Spleen (tissue), 13 donors: ENCODE measurements around the gene ERH. TPM values are rescaled to one million over a fixed set of nuclear protein-coding genes. Genes with fewer than 3 reads are reported as not detected.

ENCODE experiments used
- DNase-seq: peaks from one replicate; pipeline ENCODE4 v3.0.0-alpha.2; 2020
- H3K27ac ChIP-seq, 8 donors: fragments of 200-600 bp; sonication (generic) in 7 of 8; 1 replicate in 4 of 8; 2 replicates in 4 of 8; pipeline versions ENCODE4 v1.5.0 to v1.8.0; 2016 to 2021; ENCODE audit warnings: inconsistent platforms in 4 of 8, mild to moderate bottlenecking in 4 of 8, moderate library complexity in 1 of 8
- H3K27me3 ChIP-seq, 7 donors: fragments of 200-600 bp; sonication (generic) in 6 of 7; replicated peaks in 1 of 7; 1 replicate in 4 of 7; 2 replicates in 3 of 7; pipeline versions ENCODE4 v1.5.0 to v1.8.0; 2016 to 2021; ENCODE audit warnings: inconsistent platforms in 3 of 7, mild to moderate bottlenecking in 1 of 7
- H3K36me3 ChIP-seq, 6 donors: fragments of 200-600 bp; sonication (generic) in 5 of 6; 1 replicate in 4 of 6; 2 replicates in 2 of 6; pipeline versions ENCODE4 v1.5.0 to v1.8.0; 2016 to 2021; ENCODE audit warnings: inconsistent platforms in 2 of 6
- H3K4me1 ChIP-seq, 6 donors: fragments of 200-600 bp; sonication (generic) in 5 of 6; 1 replicate in 3 of 6; 2 replicates in 3 of 6; pipeline versions ENCODE4 v1.5.0 to v1.8.0; 2016 to 2021; ENCODE audit warnings: inconsistent platforms in 3 of 6
- H3K4me3 ChIP-seq, 8 donors: fragments of 200-600 bp; sonication (generic) in 7 of 8; 1 replicate in 4 of 8; 2 replicates in 4 of 8; pipeline versions ENCODE4 v1.5.0 to v1.8.0; 2016 to 2021; ENCODE audit warnings: inconsistent platforms in 4 of 8, mild to moderate bottlenecking in 4 of 8, moderate library complexity in 2 of 8
- H3K9me3 ChIP-seq, 8 donors: fragments of 200-600 bp; sonication (generic) in 7 of 8; 1 replicate in 4 of 8; 2 replicates in 4 of 8; pipeline versions ENCODE4 v1.5.0 to v1.8.0; 2016 to 2021; ENCODE audit warnings: inconsistent platforms in 4 of 8
- POLR2A ChIP-seq, 3 donors: fragments of 450-650 bp; IDR thresholded peaks; one replicate each; pipeline ENCODE4 v1.5.1; 2017; ENCODE audit warnings: antibody characterized with exemption in 3 of 3, mild to moderate bottlenecking in 1 of 3
- POLR2AphosphoS5 ChIP-seq, 3 donors: sonication (generic); formaldehyde crosslinking; IDR thresholded peaks; one replicate each; pipeline ENCODE4 v1.5.1; 2017; ENCODE audit warnings: antibody characterized with exemption in 3 of 3
- WGBS, 5 donors: extraction: QIAGEN DNeasy Blood & Tissue Kit in 3 of 5; methylation state at CpG; one replicate each; pipeline versions ENCODE4 v1.1.5 to v1.1.7; 2013 to 2018; 5-methylcytosine and 5-hydroxymethylcytosine counted together
- intact Hi-C: fragments of 100-400 bp; cut with DNase I; formaldehyde crosslinking; loops from one replicate; pipeline ENCODE4 v1.15.0; 2023; ENCODE audit warnings: low total_unique reads
- long read RNA-seq, 2 donors: transcript quantifications; one replicate each; lab custom pipeline, GENCODE V29; 2026
- polyA plus RNA-seq, 3 donors: library from polyadenylated mRNA; stranded (reverse); fragments of 200-250 nt; gene quantifications; one replicate each; pipeline ENCODE4 v1.2.1, GENCODE V29; 2013
- total RNA-seq, 7 donors: library from RNA; depleted of rRNA in 3 of 7; stranded (reverse); fragments of >200 nt in 3 of 7; fragmentation: NEBNext Ultra II Directional in 4 of 7; extraction: Animal tissue kit (Norgen Biotek cat#: 25700) in 4 of 7; gene quantifications; one replicate each; pipeline versions ENCODE4 v1.1.0 to v1.2.1, GENCODE V29; 2016 to 2021
- TF ChIP-seq, protein P1 (sequence below), 11 experiments: fragments of 200-600 bp in 7 of 11; fragments of 450-650 bp in 4 of 11; sonication (generic) in 4 of 11; IDR thresholded peaks in 8 of 11; conservative IDR thresholded peaks in 3 of 11; 1 replicate in 7 of 11; 2 replicates in 4 of 11; pipeline versions ENCODE4 v1.4.0 to v1.8.0; 2016 to 2021; ENCODE audit warnings: antibody characterized with exemption in 11 of 11, inconsistent platforms in 4 of 11, mild to moderate bottlenecking in 1 of 11
- donor health status: healthy with polysubstance abuse.
- donor health status: DM: no; HTN: no; CAD: no; lungs with moderate emphysema.
- donor health status: DM: no; HTN: no; CAD: no.
- donor health status: Bipolar disorder and iron deficiency.
- donor health status: healthy.
- donor health status: DM: no; HTN: no; CAD: no.
- donor health status: DM: yes; HTN: yes; CAD: no.

The ERH gene
- 100 to 1,000 TPM in 4 of 7 donors, 10 to 100 TPM in 3; 53.5 to 133 (median 117) TPM for total RNA-seq
- polyA plus RNA-seq, result 100 to 1,000 TPM; 123 to 182 (median 174) TPM
- long read RNA-seq, donor 1, transcript ERH-203 (4 exons, 1,124 nt), result major isoform, 163 of 177 reads
- long read RNA-seq, donor 1, transcript ERH-202 (3 exons, 586 nt), result minor isoform, 7 of 177 reads
- long read RNA-seq, donor 1, partial matches to known transcripts, result 7 of 177 reads
- long read RNA-seq, donor 1, other reads (novel, unspliced or antisense), result 0 of 177 reads
- long read RNA-seq, donor 2, transcript ERH-203 (4 exons, 1,124 nt), result major isoform, 103 of 107 reads
- long read RNA-seq, donor 2, partial matches to known transcripts, result 0 of 107 reads
- long read RNA-seq, donor 2, other reads (novel, unspliced or antisense), result 0 of 107 reads

- Histone ChIP-seq H3K4me3 (peak within 1 kb of the TSS; percentile 65 to 95 (median 80)), H3K4me1 (peaks cover 45 to 91% (median 77%) of the 10 kb centered on the region in 6 donors), H3K36me3 (peaks cover 0 to 33% (median 28%) of the 10 kb centered on the region in 6 donors), H3K27ac (peak within 1 kb of the TSS; percentile 90 to 96 (median 94)), H3K9me3 (no peaks in the 10 kb centered on the region), H3K27me3 (no peaks in the 10 kb centered on the region)
- WGBS, 5 donors, result 0 to 1% (median 0%) methylated on average over 44 to 53 of the region's 53 CpGs
- DNase-seq, result peak; percentile 98
- TF ChIP-seq, protein P1, sequence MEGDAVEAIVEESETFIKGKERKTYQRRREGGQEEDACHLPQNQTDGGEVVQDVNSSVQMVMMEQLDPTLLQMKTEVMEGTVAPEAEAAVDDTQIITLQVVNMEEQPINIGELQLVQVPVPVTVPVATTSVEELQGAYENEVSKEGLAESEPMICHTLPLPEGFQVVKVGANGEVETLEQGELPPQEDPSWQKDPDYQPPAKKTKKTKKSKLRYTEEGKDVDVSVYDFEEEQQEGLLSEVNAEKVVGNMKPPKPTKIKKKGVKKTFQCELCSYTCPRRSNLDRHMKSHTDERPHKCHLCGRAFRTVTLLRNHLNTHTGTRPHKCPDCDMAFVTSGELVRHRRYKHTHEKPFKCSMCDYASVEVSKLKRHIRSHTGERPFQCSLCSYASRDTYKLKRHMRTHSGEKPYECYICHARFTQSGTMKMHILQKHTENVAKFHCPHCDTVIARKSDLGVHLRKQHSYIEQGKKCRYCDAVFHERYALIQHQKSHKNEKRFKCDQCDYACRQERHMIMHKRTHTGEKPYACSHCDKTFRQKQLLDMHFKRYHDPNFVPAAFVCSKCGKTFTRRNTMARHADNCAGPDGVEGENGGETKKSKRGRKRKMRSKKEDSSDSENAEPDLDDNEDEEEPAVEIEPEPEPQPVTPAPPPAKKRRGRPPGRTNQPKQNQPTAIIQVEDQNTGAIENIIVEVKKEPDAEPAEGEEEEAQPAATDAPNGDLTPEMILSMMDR (IDR thresholded peaks at IDR 0.05 in 8 of 11, conservative IDR thresholded peaks at IDR 0.05 in 3 of 11), result peak in 4 of 11 experiments; percentile 10 to 40 (median 22)
- TF ChIP-seq POLR2AphosphoS5 (IDR thresholded peaks at IDR 0.05) (peak; percentile 83 to 87 (median 84)), POLR2A (IDR thresholded peaks at IDR 0.05) (no peak)
- intact Hi-C loops, result no loop called here
Observed at GRCh38 chr14:69398053-69398817, at the start of gene ERH, which contains the start of gene SLC39A9. TSS of gene ERH (minus strand) at chr14:69398299. CDS start at chr14:69398233, 66 bp downstream. TSS of gene SLC39A9 (plus strand) at chr14:69398692. CDS start at chr14:69399370, 678 bp downstream.

DNA sequence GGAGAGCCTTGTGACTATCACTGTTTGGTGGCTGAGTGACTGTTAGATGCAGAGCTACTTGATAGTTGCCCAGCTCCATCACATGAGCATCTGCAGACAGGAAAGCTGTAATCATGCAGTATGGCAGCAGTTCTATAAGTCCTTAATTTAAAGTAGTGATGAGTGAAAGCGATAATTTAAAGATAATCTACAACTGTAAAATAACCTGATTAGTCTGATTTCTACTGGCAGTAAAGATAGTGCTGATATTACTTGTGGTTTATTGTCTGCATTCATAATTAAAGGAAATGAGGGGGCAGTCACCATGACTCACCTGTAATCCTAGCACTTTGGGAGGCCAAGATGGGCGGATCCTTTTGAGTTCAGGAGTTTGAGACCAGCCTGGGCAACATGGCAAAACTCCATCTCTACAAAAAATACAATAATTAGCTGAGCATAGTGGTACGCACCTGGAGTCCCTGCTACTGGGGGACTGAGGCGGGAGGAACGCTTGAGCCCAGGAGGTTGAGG, 45.3 kb upstream of the ERH start:
- intact Hi-C loops, result no loop called here

DNA sequence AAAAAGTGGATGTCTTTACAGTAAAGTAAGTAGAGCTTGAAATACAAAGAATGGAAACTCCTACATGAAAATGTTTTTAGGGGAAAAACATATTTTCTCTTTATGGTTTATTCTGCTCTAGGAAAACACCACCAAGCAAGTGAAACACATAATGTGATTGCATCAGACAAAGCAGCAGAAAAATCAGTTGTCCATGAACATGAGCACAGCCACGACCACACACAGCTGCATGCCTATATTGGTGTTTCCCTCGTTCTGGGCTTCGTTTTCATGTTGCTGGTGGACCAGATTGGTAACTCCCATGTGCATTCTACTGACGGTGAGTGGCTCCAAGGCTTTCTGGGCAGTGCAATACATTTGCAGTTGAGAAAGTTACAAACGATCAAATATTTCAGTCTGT, 43.8 kb upstream of the ERH start:
- intact Hi-C loops, result no loop called here
- WGBS, 5 donors, result 67 to 80% (median 77%) methylated on average over 5 of the region's 5 CpGs
- Histone ChIP-seq H3K27me3 (no peaks in the 10 kb centered on the region), H3K36me3 (peaks cover 0 to 69% (median 12%) of the 10 kb centered on the region in 6 donors), H3K4me1 (peaks cover 0 to 18% (median 0%) of the 10 kb centered on the region in 6 donors), H3K9me3 (no peaks in the 10 kb centered on the region), H3K4me3 (no peak overlapping the region), H3K27ac (no peak overlapping the region)
- DNase-seq, result no peak
- no peak for TF ChIP-seq POLR2AphosphoS5 (IDR thresholded peaks at IDR 0.05)
- TF ChIP-seq, protein P1 (IDR thresholded peaks at IDR 0.05 in 8 of 11, conservative IDR thresholded peaks at IDR 0.05 in 3 of 11), result no peak

More for the DNA sequence above, 45.3 kb upstream of the ERH start:
- peaks cover 0 to 83% (median 12%) of the 10 kb centered on the region in 6 donors for H3K36me3 ChIP-seq
- no peak overlapping the region for H3K27ac ChIP-seq
- H3K4me1 ChIP-seq, result peaks cover 0 to 18% (median 0%) of the 10 kb centered on the region in 6 donors
- TF ChIP-seq, protein P1 (IDR thresholded peaks at IDR 0.05 in 8 of 11, conservative IDR thresholded peaks at IDR 0.05 in 3 of 11), result no peak
- no peak for TF ChIP-seq POLR2A (IDR thresholded peaks at IDR 0.05)
- no peak for TF ChIP-seq POLR2AphosphoS5 (IDR thresholded peaks at IDR 0.05)
- H3K9me3 ChIP-seq, result no peaks in the 10 kb centered on the region
- H3K4me3 ChIP-seq, result no peak overlapping the region
- WGBS, 5 donors, result 94 to 98% (median 97%) methylated on average over 5 of the region's 5 CpGs
- H3K27me3 ChIP-seq, result no peaks in the 10 kb centered on the region
- DNase-seq, result no peak
